NCI-H345 treated with DMSO at 0.1 percent for 48 hours (cell line): ENCODE measurements around the gene IRGC.
"Not testable (repeated sequence)": the region's sequence is repeated elsewhere in the genome, so short reads cannot be mapped to it uniquely, and the experiment has no call there.

Experiments used
- DNase-seq: peaks from one replicate; lab custom pipeline; 2025; ENCODE audit not compliant: unreplicated experiment; lab: John Stamatoyannopoulos, UW

Gene IRGC

GRCh38 chr19:43751466-43752220 lies 35.8 kb downstream of the IRGC start:
- no peak for DNase-seq

DNA sequence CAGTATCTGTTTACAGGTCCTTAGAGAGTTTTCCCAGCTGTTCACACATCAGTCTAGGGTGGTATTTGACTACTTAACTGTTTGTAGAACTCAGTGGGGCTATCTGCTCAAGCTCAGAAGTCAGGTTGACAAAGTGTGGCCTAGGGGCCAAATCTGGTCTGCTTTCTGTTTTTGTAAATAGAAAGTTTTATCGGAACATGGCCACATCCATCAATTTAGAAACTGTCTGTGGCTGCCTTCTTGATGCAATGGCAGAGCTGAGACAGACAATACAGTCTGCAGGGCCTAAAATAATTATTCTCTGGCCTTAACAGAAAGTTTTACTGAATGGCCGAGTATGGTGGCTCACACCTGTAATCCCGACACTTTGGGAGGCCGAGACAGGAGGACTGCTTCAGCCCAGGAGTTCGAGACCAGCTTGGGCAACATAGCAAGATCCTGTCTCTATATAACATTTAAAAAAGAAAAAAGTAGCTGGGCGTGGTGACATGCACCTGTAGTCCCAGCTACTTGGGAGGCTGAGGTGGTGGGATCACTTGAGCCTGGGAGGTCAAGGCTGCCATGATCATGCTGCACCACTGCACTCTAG lies 36.5 kb downstream of the IRGC start:
- no peak for DNase-seq

GRCh38 chr19:43754253-43754502 lies 38.3 kb downstream of the IRGC start:
- DNase-seq: no peak

DNA sequence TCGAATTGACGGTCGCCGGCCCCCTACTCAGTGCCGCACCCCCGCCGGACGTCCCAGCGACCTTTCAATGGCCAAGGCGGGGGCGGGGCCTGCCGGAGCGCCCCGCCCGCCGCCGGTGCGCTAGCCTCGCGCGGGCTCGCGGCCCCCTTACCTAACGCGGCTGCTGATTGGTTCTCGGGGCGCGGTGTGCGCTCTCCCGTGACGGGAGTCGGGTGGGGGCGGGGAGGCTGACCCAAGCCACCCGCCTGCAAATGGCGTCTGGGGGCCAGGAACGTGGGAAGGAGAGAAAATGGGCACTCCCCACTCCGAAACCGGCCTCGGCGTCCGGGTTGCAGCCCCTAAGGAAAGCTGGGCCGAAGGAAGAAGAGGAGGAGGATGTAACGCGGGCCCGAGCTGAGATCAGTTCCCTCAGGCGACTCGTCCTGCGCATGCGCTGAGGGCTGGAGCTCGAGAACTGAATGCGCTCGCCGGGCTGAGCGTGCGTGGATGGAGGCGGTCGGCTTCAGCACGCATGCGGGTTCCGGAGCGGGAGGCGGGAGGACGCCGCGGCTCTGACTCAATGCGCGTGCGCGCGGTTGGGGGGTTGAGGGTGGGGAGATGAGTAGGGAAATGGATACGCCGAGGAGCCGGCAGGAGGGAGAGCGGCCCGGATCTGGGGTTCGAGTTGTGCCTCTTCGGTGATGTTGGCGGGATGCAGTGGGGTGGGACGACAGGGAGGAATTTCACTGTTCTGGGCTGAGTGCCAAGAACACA lies 38.8 kb downstream of the IRGC start, which contains the start of gene SMG9:
Gene SMG9, minus strand, starts transcription at position 460 of the 753 bp plus-strand sequence. CDS start 4,221 bp downstream, outside the sequence.
- peak; percentile 69 for DNase-seq

DNA sequence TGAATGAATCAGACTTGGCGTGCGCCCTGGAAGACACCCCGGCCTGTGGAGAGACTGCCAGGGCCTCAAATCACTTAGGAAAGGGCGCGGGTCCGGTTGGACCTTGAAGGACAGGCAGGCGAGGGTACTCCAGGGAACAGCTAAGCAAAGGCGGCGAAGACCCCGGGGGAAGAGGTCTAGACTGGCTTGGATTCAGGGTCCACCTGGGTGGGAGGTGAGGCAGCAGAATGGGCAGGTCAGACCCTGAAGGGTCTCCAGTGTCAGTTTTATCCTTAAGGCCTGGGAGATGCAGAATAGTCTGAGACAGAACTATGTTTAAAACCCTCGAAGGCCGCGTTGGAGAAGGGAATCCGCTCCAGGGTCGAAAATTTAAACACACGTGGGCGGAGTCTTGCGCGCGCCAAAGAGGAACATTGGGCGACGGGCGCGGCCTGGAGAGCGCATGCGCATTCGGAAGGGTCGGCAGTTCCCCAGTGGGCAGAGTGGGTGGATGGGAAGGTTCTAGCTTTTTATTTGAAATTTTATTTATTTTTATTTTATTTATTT lies 39.5 kb downstream of the IRGC start:
- peak; percentile 73 for DNase-seq

GRCh38 chr19:43759515-43759914 lies 43.6 kb downstream of the IRGC start:
- DNase-seq: no peak

DNA sequence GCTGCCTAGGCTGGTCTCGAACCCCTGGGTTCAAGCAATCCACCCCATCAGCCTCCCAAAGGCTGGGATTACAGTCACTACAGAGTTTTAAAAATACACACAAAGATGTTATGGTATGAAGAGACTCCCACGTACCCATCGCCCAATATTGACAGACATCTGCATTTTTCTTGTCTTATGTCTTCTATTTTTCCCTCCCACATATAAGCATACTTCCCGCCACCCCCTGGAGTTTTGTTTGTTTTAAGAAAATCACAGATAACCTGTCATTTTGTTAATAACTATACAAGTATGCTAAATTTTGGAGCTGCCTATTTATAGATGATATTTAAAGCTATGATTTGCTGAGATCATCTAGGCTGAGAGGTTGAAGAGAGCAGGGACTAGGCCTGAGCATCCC lies 45.1 kb downstream of the IRGC start:
- DNase-seq: no peak

GRCh38 chr19:43762814-43763213 lies 46.9 kb downstream of the IRGC start:
- no peak for DNase-seq

GRCh38 chr19:43763473-43763939 lies 47.6 kb downstream of the IRGC start:
- DNase-seq: no peak

DNA sequence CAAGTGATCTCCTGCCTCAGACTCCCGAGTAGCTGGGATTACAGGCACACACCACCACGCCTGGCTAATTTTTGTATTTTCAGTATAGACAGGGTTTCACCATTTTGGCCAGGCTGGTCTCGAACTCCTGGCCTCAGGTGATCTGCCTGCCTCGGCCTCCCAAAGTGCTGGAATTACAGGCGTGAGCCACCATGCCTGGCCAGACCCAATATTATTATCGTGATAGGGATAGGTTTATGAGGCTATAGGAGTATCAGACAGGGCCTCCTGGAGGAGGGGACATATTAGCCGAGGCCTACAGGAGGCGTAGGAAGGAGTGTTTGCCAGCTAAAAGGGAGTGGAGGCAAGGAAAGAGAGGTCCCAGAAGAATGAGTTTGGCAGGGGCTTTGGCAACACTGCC lies 48.8 kb downstream of the IRGC start:
- not testable (repeated sequence) for DNase-seq

DNA sequence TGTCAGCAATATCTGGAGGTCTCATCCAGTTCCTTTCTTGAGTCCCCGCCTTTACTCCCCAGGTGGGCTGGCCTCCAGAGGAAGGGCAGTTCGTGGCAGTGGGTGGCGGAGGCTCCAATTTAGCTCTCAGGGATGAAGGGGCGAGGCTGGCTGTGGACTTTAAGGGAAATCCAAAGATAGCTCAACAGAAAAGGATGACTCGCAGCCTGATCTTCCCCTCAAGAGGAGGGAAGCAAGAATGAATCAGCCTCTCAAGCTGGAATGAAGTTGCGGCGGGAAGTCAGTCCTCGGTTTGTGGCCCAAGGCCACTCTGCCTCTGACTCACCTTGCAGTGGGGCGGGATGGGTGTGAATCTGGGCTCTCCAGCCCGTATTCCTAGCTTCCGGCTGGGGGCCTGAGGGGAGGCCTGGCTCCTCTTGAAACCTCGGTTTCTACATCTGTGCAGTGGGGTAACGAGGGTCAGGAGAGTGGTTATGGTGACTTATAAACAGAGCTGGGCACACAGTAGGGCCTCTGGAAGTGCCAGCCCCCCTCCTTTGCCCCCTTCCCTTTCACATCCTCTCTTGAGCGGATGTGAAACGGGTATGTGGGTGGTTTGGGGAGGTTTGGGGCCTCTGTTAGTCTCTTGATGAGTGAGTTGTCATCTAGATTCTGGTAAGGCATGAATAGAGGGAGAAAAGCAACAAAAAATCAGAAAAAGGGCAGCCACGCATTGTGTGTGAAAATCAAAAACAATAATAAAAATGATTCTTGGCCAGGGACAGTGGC lies 49.4 kb downstream of the IRGC start:
- no peak for DNase-seq

- DNase-seq: no peak
These were observed 50.8 kb downstream of the IRGC start for GRCh38 chr19:43766755-43767043.

GRCh38 chr19:43767316-43767715 lies 51.4 kb downstream of the IRGC start:
- DNase-seq: no peak

DNA sequence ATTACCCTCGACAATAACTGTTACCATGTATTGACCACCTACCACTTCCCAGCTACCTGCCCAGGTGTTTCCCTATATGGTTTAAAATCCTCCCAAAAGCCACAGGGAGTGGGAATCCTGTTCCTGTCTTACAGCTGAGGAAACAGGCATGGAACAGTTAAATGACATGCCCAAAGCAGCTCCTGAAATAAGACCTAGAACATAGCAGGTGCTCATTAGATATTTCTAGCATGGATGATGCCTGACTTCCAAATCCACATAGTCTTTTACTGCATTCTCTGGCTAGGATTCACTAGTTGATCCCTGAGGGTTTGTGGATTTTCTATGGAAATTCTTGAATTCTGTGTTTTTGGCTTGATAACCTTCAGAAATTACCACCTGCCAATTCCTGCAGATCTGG lies 51.9 kb downstream of the IRGC start:
- no peak for DNase-seq

- no peak for DNase-seq
These were observed 52.6 kb downstream of the IRGC start for GRCh38 chr19:43768273-43769050.

DNA sequence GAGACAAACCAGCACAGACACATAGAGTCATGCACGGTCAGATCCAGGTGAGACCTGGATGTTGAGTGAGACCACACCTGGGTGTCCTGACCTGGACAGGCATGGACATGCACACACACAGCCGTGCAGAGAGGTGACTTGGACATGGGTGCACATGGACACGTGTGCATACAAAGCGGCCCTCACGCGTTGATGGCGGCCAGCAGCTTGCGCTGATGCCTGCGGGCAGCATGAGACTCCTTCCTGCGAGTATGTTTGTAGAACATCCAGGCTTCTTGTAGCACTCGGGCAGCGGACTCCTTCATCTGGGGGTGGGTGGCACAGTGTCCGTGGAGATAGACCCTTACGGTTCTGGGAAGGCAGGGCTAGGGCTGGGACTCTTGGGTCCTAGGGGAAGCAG lies 53.4 kb downstream of the IRGC start:
- no peak for DNase-seq
